Activated CD8-positive, alpha-beta T cell treated with anti-CD3 and anti-CD28 coated beads, Interleukin-2, amount 10 ng/mL, durations not matched to agents 7 days and 5 days (primary cell): ENCODE measurements around the gene HSPA12A. TPM values are rescaled to one million over a fixed set of nuclear protein-coding genes. Genes with fewer than 3 reads are reported as not detected.
A peak's percentile ranks its signal among the peaks of the same experiment; 100 is the strongest.

ENCODE experiments used
- ATAC-seq: fragments of 150-1000 bp; cut with Tn5 transposase; one replicate; pipeline ENCODE4 v1.10.0; 2021; ENCODE audit warnings: moderate library complexity
- CTCF ChIA-PET: fragments of 350-600 bp; sonication (Branson Sonifier 250); formaldehyde crosslinking; loops from one replicate; lab custom pipeline; 2021; ENCODE audit warnings: antibody characterized with exemption; lab: Charles Lee
- POLR2A ChIA-PET: fragments of 350-600 bp; sonication (Branson Sonifier 250); formaldehyde crosslinking; loops from one replicate; lab custom pipeline; 2021; ENCODE audit warnings: antibody characterized with exemption; lab: Charles Lee
- DNase-seq: peaks from one replicate; pipeline ENCODE4 v3.0.0-alpha.2; 2020
- H3K27ac Mint-ChIP-seq: one replicate; pipeline ENCODE4 v1.8.0; 2021; ENCODE audit warnings: mild to moderate bottlenecking, mixed read lengths
- H3K27me3 Mint-ChIP-seq: one replicate; pipeline ENCODE4 v1.8.0; 2021; ENCODE audit warnings: low read depth, mixed read lengths
- H3K36me3 Mint-ChIP-seq: one replicate; pipeline ENCODE4 v1.8.0; 2021; ENCODE audit warnings: low read depth, mixed read lengths
- H3K4me1 Mint-ChIP-seq: one replicate; pipeline ENCODE4 v1.8.0; 2021; ENCODE audit warnings: low read depth, mixed read lengths
- H3K4me3 Mint-ChIP-seq: one replicate; pipeline ENCODE4 v1.8.0; 2021; ENCODE audit warnings: mild to moderate bottlenecking, mixed read lengths
- H3K9me3 Mint-ChIP-seq: one replicate; pipeline ENCODE4 v1.8.0; 2022; ENCODE audit warnings: mixed read lengths; ENCODE audit not compliant: insufficient read depth
- total RNA-seq, 2 experiments: library from RNA; stranded (reverse); gene quantifications; one replicate each; pipeline ENCODE4 v1.2.3, GENCODE V29; 2021

Gene HSPA12A
- not detected for total RNA-seq

- Mint-ChIP-seq H3K27ac (no peak within 1 kb of the TSS), H3K4me3 (peak within 1 kb of the TSS; percentile 25), H3K4me1 (peaks cover 8% of the 10 kb centered on the region), H3K27me3 (peaks cover 59% of the 10 kb centered on the region), H3K36me3 (no peaks in the 10 kb centered on the region), H3K9me3 (no peaks in the 10 kb centered on the region)
- ATAC-seq, result peak; percentile 89
- DNase-seq, result peak; percentile 45
- ChIA-PET POLR2A (no interaction called here), CTCF (no interaction called here)
These were observed at the start of gene HSPA12A for GRCh38 chr10:116742367-116743265. Gene HSPA12A (minus strand): TSS chr10:116742566. CDS start chr10:116742469, 97 bp downstream.

GRCh38 chr10:116791241-116791640 is 48.9 kb upstream of the HSPA12A start:
- Mint-ChIP-seq H3K27me3 (peaks cover 14% of the 10 kb centered on the region), H3K9me3 (no peaks in the 10 kb centered on the region), H3K4me1 (peaks cover 12% of the 10 kb centered on the region), H3K4me3 (no peak overlapping the region), H3K27ac (no peak overlapping the region), H3K36me3 (no peaks in the 10 kb centered on the region)
- CTCF ChIA-PET, result interaction anchor here (7.0 kb wide), 1 partner anchor 384 kb away, joined by 51 read pairs; no protein-coding TSS in a partner anchor
- POLR2A ChIA-PET, result no interaction called here
- DNase-seq (no peak), ATAC-seq (no peak)

- H3K27me3 Mint-ChIP-seq, result peaks cover 11% of the 10 kb centered on the region
- H3K36me3 Mint-ChIP-seq, result no peaks in the 10 kb centered on the region
- POLR2A ChIA-PET, result interaction anchor here (0.6 kb wide), 1 partner anchor 378 kb away, joined by 3 read pairs; no protein-coding TSS in a partner anchor
- no peaks in the 10 kb centered on the region for H3K9me3 Mint-ChIP-seq
- CTCF ChIA-PET, result interaction anchor here (0.7 to 7.0 kb wide), 28 partner anchors 9 to 532 kb away, joined by 3 to 86 read pairs (median 4); no protein-coding TSS in a partner anchor
- DNase-seq, result peak; percentile 88
- ATAC-seq, result peak; percentile 91
- peaks cover 12% of the 10 kb centered on the region for H3K4me1 Mint-ChIP-seq
- H3K4me3 Mint-ChIP-seq, result peak overlapping the region; percentile 49
- H3K27ac Mint-ChIP-seq, result peak overlapping the region; percentile 74
These were observed 45.7 kb upstream of the HSPA12A start for GRCh38 chr10:116787893-116788665.

- Mint-ChIP-seq H3K27me3 (peaks cover 8% of the 10 kb centered on the region), H3K4me1 (peaks cover 12% of the 10 kb centered on the region), H3K9me3 (no peaks in the 10 kb centered on the region), H3K36me3 (no peaks in the 10 kb centered on the region), H3K27ac (peak overlapping the region; percentile 74), H3K4me3 (peak overlapping the region; percentile 49)
- CTCF ChIA-PET, result interaction anchor here (0.7 to 7.0 kb wide), 18 partner anchors 8 to 533 kb away, joined by 3 to 86 read pairs (median 5); no protein-coding TSS in a partner anchor
- ATAC-seq (no peak), DNase-seq (no peak)
- POLR2A ChIA-PET, result interaction anchor here (0.6 kb wide), 1 partner anchor 379 kb away, joined by 3 read pairs; no protein-coding TSS in a partner anchor
These were observed 44.8 kb upstream of the HSPA12A start for GRCh38 chr10:116787053-116787659.

- CTCF ChIA-PET, result interaction anchor here (7.0 kb wide), 1 partner anchor 390 kb away, joined by 51 read pairs; no protein-coding TSS in a partner anchor
- POLR2A ChIA-PET, result no interaction called here
- no peak for DNase-seq
- ATAC-seq, result no peak
- Mint-ChIP-seq H3K4me3 (no peak overlapping the region), H3K4me1 (peaks cover 12% of the 10 kb centered on the region), H3K27ac (no peak overlapping the region), H3K36me3 (no peaks in the 10 kb centered on the region), H3K9me3 (no peaks in the 10 kb centered on the region), H3K27me3 (peaks cover 9% of the 10 kb centered on the region)
These were observed 43.5 kb upstream of the HSPA12A start for GRCh38 chr10:116785867-116786266.

GRCh38 chr10:116785282-116785681 is 42.9 kb upstream of the HSPA12A start:
- ATAC-seq (no peak), DNase-seq (no peak)
- H3K27ac Mint-ChIP-seq, result no peak overlapping the region
- ChIA-PET POLR2A (no interaction called here), CTCF (interaction anchor here (0.9 to 7.0 kb wide), 2 partner anchors 103 to 390 kb away, joined by 3 to 51 read pairs; no protein-coding TSS in a partner anchor)
- H3K9me3 Mint-ChIP-seq, result no peaks in the 10 kb centered on the region
- peaks cover 6% of the 10 kb centered on the region for H3K27me3 Mint-ChIP-seq
- H3K4me3 Mint-ChIP-seq, result no peak overlapping the region
- peaks cover 12% of the 10 kb centered on the region for H3K4me1 Mint-ChIP-seq
- H3K36me3 Mint-ChIP-seq, result no peaks in the 10 kb centered on the region

GRCh38 chr10:116784651-116785050 is 42.3 kb upstream of the HSPA12A start:
- H3K27me3 Mint-ChIP-seq, result peaks cover 4% of the 10 kb centered on the region

GRCh38 chr10:116784035-116784434 is 41.7 kb upstream of the HSPA12A start:
- CTCF ChIA-PET, result no interaction called here
- Mint-ChIP-seq H3K36me3 (no peaks in the 10 kb centered on the region), H3K4me1 (peaks cover 12% of the 10 kb centered on the region), H3K9me3 (no peaks in the 10 kb centered on the region), H3K27ac (no peak overlapping the region), H3K27me3 (peaks cover 4% of the 10 kb centered on the region), H3K4me3 (no peak overlapping the region)
- DNase-seq (no peak), ATAC-seq (no peak)
- POLR2A ChIA-PET, result no interaction called here

More at GRCh38 chr10:116784651-116785050, 42.3 kb upstream of the HSPA12A start:
- ChIA-PET CTCF (interaction anchor here (0.9 kb wide), 1 partner anchor 103 kb away, joined by 3 read pairs; no protein-coding TSS in a partner anchor), POLR2A (no interaction called here)
- Mint-ChIP-seq H3K4me1 (peaks cover 12% of the 10 kb centered on the region), H3K36me3 (no peaks in the 10 kb centered on the region), H3K9me3 (no peaks in the 10 kb centered on the region), H3K27ac (no peak overlapping the region), H3K4me3 (no peak overlapping the region)
- ATAC-seq, result no peak
- no peak for DNase-seq

- ChIA-PET POLR2A (no interaction called here), CTCF (no interaction called here)
- Mint-ChIP-seq H3K4me1 (peaks cover 12% of the 10 kb centered on the region), H3K36me3 (no peaks in the 10 kb centered on the region), H3K9me3 (no peaks in the 10 kb centered on the region), H3K4me3 (no peak overlapping the region), H3K27me3 (peaks cover 4% of the 10 kb centered on the region), H3K27ac (no peak overlapping the region)
- ATAC-seq (no peak), DNase-seq (no peak)
These were observed 40.8 kb upstream of the HSPA12A start for GRCh38 chr10:116783011-116783655.

- POLR2A ChIA-PET, result no interaction called here
- Mint-ChIP-seq H3K4me1 (no peaks in the 10 kb centered on the region), H3K4me3 (no peak overlapping the region), H3K9me3 (no peaks in the 10 kb centered on the region), H3K36me3 (no peaks in the 10 kb centered on the region), H3K27ac (no peak overlapping the region), H3K27me3 (peaks cover 2% of the 10 kb centered on the region)
- ATAC-seq, result no peak
- CTCF ChIA-PET, result no interaction called here
- no peak for DNase-seq
These were observed 39.1 kb upstream of the HSPA12A start for GRCh38 chr10:116781370-116781884.
